A549 (cell line): ENCODE measurements around the gene ACSL4. TPM values are rescaled to one million over a fixed set of nuclear protein-coding genes. Genes with fewer than 3 reads are reported as not detected.

Source experiments
- polyA plus RNA-seq, 4 experiments: library from polyadenylated mRNA; depleted of rRNA in 3 of 4; stranded (reverse); fragments of >200 nt; fragmentation: RNase III in 1 of 4; extraction: RNeasy Plus Mini Kit Qiagen cat#74134 plus additional on column Dnase treatment in 1 of 4; gene quantifications; 2 replicates in 3 of 4; 3 replicates in 1 of 4; pipeline ENCODE4 v1.2.3, GENCODE V29; 2011 to 2017
- small RNA-seq, 6 experiments: library from RNA; depleted of rRNA; stranded (forward); fragments of <200 nt; gene quantifications; one replicate each; pipeline ENCODE3, GENCODE V24; 2012

The ACSL4 gene
- polyA plus RNA-seq, 2 of the 4 experiments (the other 2 are of a cell fraction) = 31.6 to 36.8 TPM

Small RNA genes lying within 50 kb of the gene (small RNA-seq; reads per million reads assigned to genes)
- gene AL118496.2 (0 reads per million in 6 experiments), gene RF00019 (0 reads per million in 6 experiments)

Other genes with a start within 250 kb of the ACSL4 start
- 17.6 and 22.0 TPM in 2 replicates for gene NXT2, start 196.4 kb downstream of the ACSL4 start, polyA plus RNA-seq (2011; rRNA removed)
- 11.9 to 14.3 TPM (median 13.5 TPM) in 3 replicates for gene NXT2, start 196.4 kb downstream of the ACSL4 start, polyA plus RNA-seq (2017; fragmentation: RNase III; extraction: RNeasy Plus Mini Kit Qiagen cat#74134 plus additional on column Dnase treatment)
- gene KCNE5, start 108.1 kb downstream of the ACSL4 start, polyA plus RNA-seq (2011; rRNA removed) = 0.08 and 0.17 TPM in 2 replicates
- 0.08 to 0.23 TPM (median 0.08 TPM) in 3 replicates for gene KCNE5, start 108.1 kb downstream of the ACSL4 start, polyA plus RNA-seq (2017; fragmentation: RNase III; extraction: RNeasy Plus Mini Kit Qiagen cat#74134 plus additional on column Dnase treatment)